ENCODE results near the gene RUNDC3A.

RUNDC3A gene

GRCh38 chr17:44284024-44284400, 24.4 kb upstream of the RUNDC3A start:
- DNase-seq = no peak

GRCh38 chr17:44287651-44288050, 20.8 kb upstream of the RUNDC3A start:
- DNase-seq = no peak

GRCh38 chr17:44293509-44294226, 14.7 kb upstream of the RUNDC3A start:
- DNase-seq = no peak

GRCh38 chr17:44297975-44298374, 10.4 kb upstream of the RUNDC3A start:
- DNase-seq = no peak

GRCh38 chr17:44304651-44305050, 3.8 kb upstream of the RUNDC3A start:
- no peak for DNase-seq

- no peak for DNase-seq
Observed at GRCh38 chr17:44307387-44308186, 814 bp upstream of the RUNDC3A start.

GRCh38 chr17:44308865-44309264, 464 bp downstream of the RUNDC3A start:
- no peak for DNase-seq

GRCh38 chr17:44309472-44309871, 1.1 kb downstream of the RUNDC3A start:
- no peak for DNase-seq

GRCh38 chr17:44310188-44310587, 1.8 kb downstream of the RUNDC3A start:
- DNase-seq = no peak

GRCh38 chr17:44310609-44311376, 2.4 kb downstream of the RUNDC3A start:
- no peak for DNase-seq

GRCh38 chr17:44311562-44312181, 3.3 kb downstream of the RUNDC3A start:
- no peak for DNase-seq

- no peak for DNase-seq
Observed at GRCh38 chr17:44312396-44313104, 4.1 kb downstream of the RUNDC3A start.

GRCh38 chr17:44314031-44314430, 5.6 kb downstream of the RUNDC3A start:
- no peak for DNase-seq

GRCh38 chr17:44314524-44314868, 6.1 kb downstream of the RUNDC3A start:
- no peak for DNase-seq

- no peak for DNase-seq
Observed at GRCh38 chr17:44314869-44315661, 6.7 kb downstream of the RUNDC3A start.

- DNase-seq = no peak
Observed at GRCh38 chr17:44315760-44316731, 7.6 kb downstream of the RUNDC3A start.

- DNase-seq = no peak
Observed at GRCh38 chr17:44317545-44317944, 9.1 kb downstream of the RUNDC3A start.

- DNase-seq = no peak
Observed at GRCh38 chr17:44318077-44318892, 9.9 kb downstream of the RUNDC3A start.

- DNase-seq = no peak
Observed at GRCh38 chr17:44320066-44320465, 11.7 kb downstream of the RUNDC3A start.
